ENCODE data around the gene PHLDB2. TPM values are rescaled to one million over a fixed set of nuclear protein-coding genes. Genes with fewer than 3 reads are reported as not detected.

PHLDB2 gene
- total RNA-seq, 2 experiments from 2014 or later: 0.61 to 2.1 TPM

- H3K4me3 ChIP-seq (ENCODE audit: low read depth, low read length, poor library complexity, severe bottlenecking): no peak overlapping the region
- no peak overlapping the region for H2AFZ ChIP-seq (ENCODE audit: low read length)
- H3K27ac ChIP-seq (ENCODE audit: low read depth, low read length, poor library complexity, severe bottlenecking): no peak overlapping the region
- no peak for DNase-seq (ENCODE audit: low spot score)
- CTCF ChIA-PET (ENCODE audit: unreplicated experiment): no interaction called here
- H3K4me1 ChIP-seq (ENCODE audit: insufficient read depth, low read length, poor library complexity, severe bottlenecking): no peaks in the 10 kb centered on the region
- no peaks in the 10 kb centered on the region for H3K36me3 ChIP-seq (ENCODE audit: insufficient read depth, low read length)
- no TSS peak for BruUV-seq (replicated peaks)
- no peak overlapping the region for H3K4me2 ChIP-seq (ENCODE audit: low read length)
- POLR2A ChIA-PET: no interaction called here
- H4K20me1 ChIP-seq (ENCODE audit: insufficient read depth, low read length): no peaks in the 10 kb centered on the region
- no peak for TF ChIP-seq EZH2phosphoT487 (IDR thresholded peaks at IDR 0.05; ENCODE audit: borderline replicate concordance, low read depth, low read length)
- TF ChIP-seq, protein P1, sequence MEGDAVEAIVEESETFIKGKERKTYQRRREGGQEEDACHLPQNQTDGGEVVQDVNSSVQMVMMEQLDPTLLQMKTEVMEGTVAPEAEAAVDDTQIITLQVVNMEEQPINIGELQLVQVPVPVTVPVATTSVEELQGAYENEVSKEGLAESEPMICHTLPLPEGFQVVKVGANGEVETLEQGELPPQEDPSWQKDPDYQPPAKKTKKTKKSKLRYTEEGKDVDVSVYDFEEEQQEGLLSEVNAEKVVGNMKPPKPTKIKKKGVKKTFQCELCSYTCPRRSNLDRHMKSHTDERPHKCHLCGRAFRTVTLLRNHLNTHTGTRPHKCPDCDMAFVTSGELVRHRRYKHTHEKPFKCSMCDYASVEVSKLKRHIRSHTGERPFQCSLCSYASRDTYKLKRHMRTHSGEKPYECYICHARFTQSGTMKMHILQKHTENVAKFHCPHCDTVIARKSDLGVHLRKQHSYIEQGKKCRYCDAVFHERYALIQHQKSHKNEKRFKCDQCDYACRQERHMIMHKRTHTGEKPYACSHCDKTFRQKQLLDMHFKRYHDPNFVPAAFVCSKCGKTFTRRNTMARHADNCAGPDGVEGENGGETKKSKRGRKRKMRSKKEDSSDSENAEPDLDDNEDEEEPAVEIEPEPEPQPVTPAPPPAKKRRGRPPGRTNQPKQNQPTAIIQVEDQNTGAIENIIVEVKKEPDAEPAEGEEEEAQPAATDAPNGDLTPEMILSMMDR (conservative IDR thresholded peaks at IDR 0.05; ENCODE audit: low read length): no peak
- no peaks in the 10 kb centered on the region for H3K79me2 ChIP-seq (ENCODE audit: insufficient read depth, low read depth, low read length)
- intact Hi-C loops (cut with micrococcal nuclease; ENCODE audit: unreplicated experiment): no loop called here
- no peaks in the 10 kb centered on the region for H3K9me2 ChIP-seq (ENCODE audit: insufficient read depth, low read length)
- H3K9me3 ChIP-seq (ENCODE audit: low read length): no peaks in the 10 kb centered on the region
These were observed 30.5 kb upstream of the PHLDB2 start for GRCh38 chr3:111828530-111828929.

DNA sequence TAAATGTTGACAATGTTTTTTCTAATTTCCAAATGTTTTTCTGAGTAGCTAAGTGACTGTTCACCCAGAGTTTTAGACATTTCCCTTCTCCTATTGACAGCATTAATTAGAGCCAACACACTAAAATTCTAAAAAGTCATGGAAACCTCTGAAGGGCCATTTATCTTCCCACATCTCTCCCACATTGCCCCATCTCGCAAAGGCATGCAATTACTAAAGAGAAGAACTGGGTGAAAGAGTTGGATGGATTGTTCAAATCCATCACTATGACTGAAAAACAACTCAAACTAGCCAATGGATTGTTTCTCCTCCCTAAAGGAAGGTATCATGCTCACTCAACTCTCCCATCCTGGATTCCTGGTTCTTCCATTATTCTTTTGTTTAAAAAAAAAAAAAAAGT is 30.0 kb upstream of the PHLDB2 start:
- intact Hi-C loops (cut with micrococcal nuclease; ENCODE audit: unreplicated experiment): no loop called here

DNA sequence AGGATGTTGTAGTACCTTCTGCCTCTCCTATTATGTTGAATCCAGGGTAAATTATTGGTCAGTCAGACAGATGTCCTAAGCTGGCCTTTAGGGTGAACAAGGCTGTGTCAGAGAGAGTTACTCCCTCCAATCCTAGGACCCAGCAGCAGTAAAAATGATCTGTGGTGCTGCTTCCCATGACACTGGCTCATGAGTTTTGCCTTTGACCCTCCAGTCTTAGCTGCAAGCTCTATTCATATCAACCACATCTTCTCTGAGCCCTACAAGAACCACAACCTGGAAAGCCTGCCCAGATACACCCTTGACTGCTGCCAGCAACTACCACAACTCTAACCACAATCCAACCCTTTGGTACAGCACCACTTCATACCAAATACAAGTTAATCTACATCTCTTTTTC is 27.2 kb upstream of the PHLDB2 start:
- TF ChIP-seq, protein P1 (conservative IDR thresholded peaks at IDR 0.05; ENCODE audit: low read length): no peak
- Histone ChIP-seq H3K9me2 (ENCODE audit: insufficient read depth, low read length) (no peaks in the 10 kb centered on the region), H4K20me1 (ENCODE audit: insufficient read depth, low read length) (no peaks in the 10 kb centered on the region), H3K79me2 (ENCODE audit: insufficient read depth, low read depth, low read length) (no peaks in the 10 kb centered on the region), H3K4me2 (ENCODE audit: low read length) (no peak overlapping the region), H3K27ac (ENCODE audit: low read depth, low read length, poor library complexity, severe bottlenecking) (no peak overlapping the region), H3K9me3 (ENCODE audit: low read length) (no peaks in the 10 kb centered on the region), H3K36me3 (ENCODE audit: insufficient read depth, low read length) (no peaks in the 10 kb centered on the region), H3K4me3 (ENCODE audit: low read depth, low read length, poor library complexity, severe bottlenecking) (no peak overlapping the region), H2AFZ (ENCODE audit: low read length) (no peak overlapping the region), H3K4me1 (ENCODE audit: insufficient read depth, low read length, poor library complexity, severe bottlenecking) (no peaks in the 10 kb centered on the region)
- CTCF ChIA-PET (ENCODE audit: unreplicated experiment): no interaction called here
- intact Hi-C loops (cut with micrococcal nuclease; ENCODE audit: unreplicated experiment): no loop called here
- POLR2A ChIA-PET: no interaction called here
- no peak for DNase-seq (ENCODE audit: low spot score)
- BruUV-seq (replicated peaks): no TSS peak

More for the DNA sequence above, 30.0 kb upstream of the PHLDB2 start:
- TF ChIP-seq, protein P1 (conservative IDR thresholded peaks at IDR 0.05; ENCODE audit: low read length): no peak
- TF ChIP-seq EZH2phosphoT487 (IDR thresholded peaks at IDR 0.05; ENCODE audit: borderline replicate concordance, low read depth, low read length): no peak
- H3K27ac ChIP-seq (ENCODE audit: low read depth, low read length, poor library complexity, severe bottlenecking): no peak overlapping the region
- H3K4me3 ChIP-seq (ENCODE audit: low read depth, low read length, poor library complexity, severe bottlenecking): no peak overlapping the region
- ChIA-PET POLR2A (no interaction called here), CTCF (ENCODE audit: unreplicated experiment) (no interaction called here)
- no peaks in the 10 kb centered on the region for H4K20me1 ChIP-seq (ENCODE audit: insufficient read depth, low read length)
- H3K79me2 ChIP-seq (ENCODE audit: insufficient read depth, low read depth, low read length): no peaks in the 10 kb centered on the region
- H3K4me1 ChIP-seq (ENCODE audit: insufficient read depth, low read length, poor library complexity, severe bottlenecking): no peaks in the 10 kb centered on the region
- no peaks in the 10 kb centered on the region for H3K9me2 ChIP-seq (ENCODE audit: insufficient read depth, low read length)
- no peak overlapping the region for H3K4me2 ChIP-seq (ENCODE audit: low read length)
- no peak overlapping the region for H2AFZ ChIP-seq (ENCODE audit: low read length)
- H3K9me3 ChIP-seq (ENCODE audit: low read length): no peaks in the 10 kb centered on the region
- no peak for DNase-seq (ENCODE audit: low spot score)
- no TSS peak for BruUV-seq (replicated peaks)
- no peaks in the 10 kb centered on the region for H3K36me3 ChIP-seq (ENCODE audit: insufficient read depth, low read length)

Data from OCI-LY7 (cell line).